Fibroblast of lung (primary cell): ENCODE measurements around the gene MID1.

ENCODE experiments used
- EZH2 ChIP-seq: IDR thresholded peaks from 2 replicates; pipeline ENCODE4 v1.5.1; 2012; ENCODE audit warnings: low read length, control low read depth, mild to moderate bottlenecking; ENCODE audit errors: missing control alignments
- TF ChIP-seq, protein P1 (sequence below), 2 donors: IDR thresholded peaks in 1 of 2; conservative IDR thresholded peaks in 1 of 2; 1 replicate in 1 of 2; 2 replicates in 1 of 2; pipeline ENCODE4 v1.5.1; 2011 to 2012; ENCODE audit warnings: low read length in 2 of 2, control low read depth in 1 of 2, inconsistent platforms in 1 of 2, low read depth in 1 of 2, mild to moderate bottlenecking in 1 of 2

DNA sequence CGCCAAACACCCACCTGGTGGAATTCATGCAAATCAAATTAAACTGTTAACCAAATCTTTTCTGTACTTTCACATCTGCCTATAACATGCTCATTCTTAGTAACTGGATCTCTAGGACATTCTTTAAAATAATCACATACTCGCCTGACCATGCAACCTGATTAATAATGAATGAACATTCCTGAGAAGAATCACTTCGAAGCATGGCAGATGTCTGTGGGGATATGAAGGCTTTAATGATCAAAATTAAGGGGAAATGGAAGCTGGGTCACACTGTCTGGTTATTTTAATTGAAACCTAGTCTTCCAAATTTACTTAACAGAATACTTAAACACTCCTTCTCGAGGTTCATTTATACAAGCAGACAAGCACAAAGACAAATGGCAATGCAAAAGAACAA lies 44.2 kb downstream of the MID1 start:
- TF ChIP-seq, protein P1, sequence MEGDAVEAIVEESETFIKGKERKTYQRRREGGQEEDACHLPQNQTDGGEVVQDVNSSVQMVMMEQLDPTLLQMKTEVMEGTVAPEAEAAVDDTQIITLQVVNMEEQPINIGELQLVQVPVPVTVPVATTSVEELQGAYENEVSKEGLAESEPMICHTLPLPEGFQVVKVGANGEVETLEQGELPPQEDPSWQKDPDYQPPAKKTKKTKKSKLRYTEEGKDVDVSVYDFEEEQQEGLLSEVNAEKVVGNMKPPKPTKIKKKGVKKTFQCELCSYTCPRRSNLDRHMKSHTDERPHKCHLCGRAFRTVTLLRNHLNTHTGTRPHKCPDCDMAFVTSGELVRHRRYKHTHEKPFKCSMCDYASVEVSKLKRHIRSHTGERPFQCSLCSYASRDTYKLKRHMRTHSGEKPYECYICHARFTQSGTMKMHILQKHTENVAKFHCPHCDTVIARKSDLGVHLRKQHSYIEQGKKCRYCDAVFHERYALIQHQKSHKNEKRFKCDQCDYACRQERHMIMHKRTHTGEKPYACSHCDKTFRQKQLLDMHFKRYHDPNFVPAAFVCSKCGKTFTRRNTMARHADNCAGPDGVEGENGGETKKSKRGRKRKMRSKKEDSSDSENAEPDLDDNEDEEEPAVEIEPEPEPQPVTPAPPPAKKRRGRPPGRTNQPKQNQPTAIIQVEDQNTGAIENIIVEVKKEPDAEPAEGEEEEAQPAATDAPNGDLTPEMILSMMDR (conservative IDR thresholded peaks at IDR 0.05 in 1 of 2, IDR thresholded peaks at IDR 0.05 in 1 of 2; ENCODE audit: low read depth in 1 of 2, low read length in 2 of 2): no peak
- no peak for TF ChIP-seq EZH2
